ENCODE data around the gene UNCX. TPM values are rescaled to one million over a fixed set of nuclear protein-coding genes. Genes with fewer than 3 reads are reported as not detected.
"Not testable (repeated sequence)": the region's sequence is repeated elsewhere in the genome, so short reads cannot be mapped to it uniquely, and the experiment has no call there.

The UNCX gene
- polyA plus RNA-seq, 3 donors from 2014 or later, result not detected

DNA sequence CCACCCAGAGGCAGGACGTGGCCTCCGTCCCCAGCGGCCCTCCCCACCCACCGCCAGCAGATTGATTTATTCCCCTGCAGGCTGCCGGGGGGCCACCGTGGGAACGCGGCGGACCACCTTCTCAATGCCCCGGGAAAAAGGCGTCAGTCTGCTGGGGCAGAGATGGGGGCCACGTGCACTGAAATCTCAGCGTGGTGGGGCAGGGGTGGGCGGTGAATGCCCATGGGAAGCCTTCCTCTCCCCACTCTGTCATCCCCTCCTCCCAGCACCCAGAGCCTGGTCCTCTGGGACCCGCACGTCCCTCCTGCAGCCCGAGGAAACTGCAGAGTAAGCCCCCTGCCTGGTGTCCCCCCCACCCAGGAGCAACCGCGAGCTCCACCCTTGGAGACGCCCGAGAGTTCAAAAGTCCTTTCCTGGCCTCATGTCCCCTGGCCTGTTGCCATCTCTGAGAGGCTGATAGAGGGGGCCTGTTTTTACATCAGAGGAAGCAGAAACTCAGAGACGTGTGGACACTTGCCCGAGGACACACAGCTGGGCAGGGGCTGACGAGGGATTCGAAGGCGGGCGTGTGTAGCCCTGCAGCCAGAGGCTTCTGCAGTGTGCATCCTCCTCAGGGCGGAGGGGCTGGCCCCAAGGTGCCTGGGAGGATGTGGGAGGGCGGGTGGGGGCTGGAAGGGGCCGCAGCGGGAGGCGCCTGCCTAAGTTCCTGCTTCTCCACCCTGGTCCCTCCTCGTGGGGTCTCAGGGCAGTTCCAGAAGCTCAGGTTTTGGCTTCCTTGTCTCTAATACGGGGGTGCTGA, 21.8 kb downstream of the UNCX start:
- Mint-ChIP-seq H3K27me3 (ENCODE audit: low read depth in 3 of 3) (peaks cover 10 to 24% (median 12%) of the 10 kb centered on the region in 3 donors), H3K27ac (no peak overlapping the region), H3K36me3 (peaks cover 0 to 4% (median 0%) of the 10 kb centered on the region in 3 donors), H3K9me3 (no peaks in the 10 kb centered on the region), H3K4me1 (peaks cover 0 to 1% of the 10 kb centered on the region in 2 donors), H3K4me3 (no peak overlapping the region)
- no peak for DNase-seq

GRCh38 chr7:1255080-1255816, 22.6 kb downstream of the UNCX start:
- H3K4me1 Mint-ChIP-seq, result no peaks in the 10 kb centered on the region
- no peak for DNase-seq
- no peak overlapping the region for H3K4me3 Mint-ChIP-seq
- H3K27me3 Mint-ChIP-seq (ENCODE audit: low read depth in 3 of 3), result peaks cover 7 to 20% (median 8%) of the 10 kb centered on the region in 3 donors
- no peak overlapping the region for H3K27ac Mint-ChIP-seq
- H3K9me3 Mint-ChIP-seq, result no peaks in the 10 kb centered on the region
- H3K36me3 Mint-ChIP-seq, result peaks cover 0 to 4% (median 0%) of the 10 kb centered on the region in 3 donors

GRCh38 chr7:1255817-1256340, 23.2 kb downstream of the UNCX start:
- Mint-ChIP-seq H3K4me1 (no peaks in the 10 kb centered on the region), H3K27me3 (ENCODE audit: low read depth in 3 of 3) (peaks cover 6 to 17% (median 7%) of the 10 kb centered on the region in 3 donors)
- no peak for DNase-seq

GRCh38 chr7:1256621-1257020, 23.9 kb downstream of the UNCX start:
- no peak overlapping the region for H3K4me3 Mint-ChIP-seq
- H3K36me3 Mint-ChIP-seq, result peaks cover 0 to 4% (median 0%) of the 10 kb centered on the region in 3 donors
- no peaks in the 10 kb centered on the region for H3K9me3 Mint-ChIP-seq
- H3K4me1 Mint-ChIP-seq, result no peaks in the 10 kb centered on the region
- no peak for DNase-seq
- H3K27ac Mint-ChIP-seq, result no peak overlapping the region
- peaks cover 2 to 11% (median 8%) of the 10 kb centered on the region in 3 donors for H3K27me3 Mint-ChIP-seq (ENCODE audit: low read depth in 3 of 3)

More at GRCh38 chr7:1255817-1256340, 23.2 kb downstream of the UNCX start:
- Mint-ChIP-seq H3K27ac (no peak overlapping the region), H3K36me3 (peaks cover 0 to 4% (median 0%) of the 10 kb centered on the region in 3 donors), H3K4me3 (no peak overlapping the region), H3K9me3 (no peaks in the 10 kb centered on the region)

DNA sequence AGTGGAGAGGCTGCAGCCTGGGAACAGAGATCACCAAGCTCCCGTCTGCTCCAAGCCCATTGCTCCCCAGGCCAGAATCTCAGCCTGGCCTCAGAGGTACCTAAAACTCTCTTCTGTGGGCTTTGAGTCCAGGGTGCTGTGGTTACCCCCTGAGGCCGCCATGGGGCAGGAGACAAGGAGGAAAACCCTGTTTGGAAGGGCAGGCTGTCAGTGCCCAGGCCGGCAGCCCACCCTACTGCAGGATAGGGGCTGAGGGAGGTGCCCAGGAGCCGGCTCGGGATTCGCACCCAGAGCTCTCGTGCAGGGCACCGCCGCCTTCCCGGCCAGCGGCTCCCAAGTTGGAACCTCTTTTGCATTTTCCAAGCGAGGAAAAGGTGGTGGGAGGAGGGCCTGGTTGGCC, 24.5 kb downstream of the UNCX start:
- H3K9me3 Mint-ChIP-seq, result no peaks in the 10 kb centered on the region
- peaks cover 0 to 4% (median 0%) of the 10 kb centered on the region in 3 donors for H3K36me3 Mint-ChIP-seq
- H3K4me1 Mint-ChIP-seq, result no peaks in the 10 kb centered on the region
- H3K27me3 Mint-ChIP-seq (ENCODE audit: low read depth in 3 of 3), result peaks cover 2 to 9% (median 8%) of the 10 kb centered on the region in 3 donors
- DNase-seq, result no peak
- no peak overlapping the region for H3K4me3 Mint-ChIP-seq
- no peak overlapping the region for H3K27ac Mint-ChIP-seq

DNA sequence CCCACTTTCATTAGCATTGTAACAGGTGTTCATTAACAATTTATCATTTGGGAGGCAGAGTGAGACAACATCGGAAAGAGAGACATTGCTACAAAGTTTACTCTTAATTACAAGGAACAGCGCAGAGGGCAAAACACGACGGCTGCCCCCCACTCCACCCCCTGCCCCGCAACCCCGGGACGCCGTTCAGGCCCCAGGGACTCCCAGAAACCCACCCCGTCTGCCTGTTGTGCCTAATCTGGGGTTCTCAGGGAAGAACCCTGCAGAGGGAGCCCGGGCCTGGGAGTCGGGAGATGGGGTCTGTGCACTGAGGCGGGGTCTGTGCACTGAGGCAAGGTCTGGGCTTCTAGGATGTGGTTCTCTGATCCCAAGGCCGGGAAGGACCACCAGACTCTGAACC, 25.2 kb downstream of the UNCX start:
- DNase-seq, result no peak
- H3K27ac Mint-ChIP-seq, result no peak overlapping the region
- no peaks in the 10 kb centered on the region for H3K4me1 Mint-ChIP-seq
- H3K4me3 Mint-ChIP-seq, result no peak overlapping the region
- H3K9me3 Mint-ChIP-seq, result no peaks in the 10 kb centered on the region
- peaks cover 2 to 9% (median 8%) of the 10 kb centered on the region in 3 donors for H3K27me3 Mint-ChIP-seq (ENCODE audit: low read depth in 3 of 3)
- H3K36me3 Mint-ChIP-seq, result peaks cover 0 to 4% (median 0%) of the 10 kb centered on the region in 3 donors

DNA sequence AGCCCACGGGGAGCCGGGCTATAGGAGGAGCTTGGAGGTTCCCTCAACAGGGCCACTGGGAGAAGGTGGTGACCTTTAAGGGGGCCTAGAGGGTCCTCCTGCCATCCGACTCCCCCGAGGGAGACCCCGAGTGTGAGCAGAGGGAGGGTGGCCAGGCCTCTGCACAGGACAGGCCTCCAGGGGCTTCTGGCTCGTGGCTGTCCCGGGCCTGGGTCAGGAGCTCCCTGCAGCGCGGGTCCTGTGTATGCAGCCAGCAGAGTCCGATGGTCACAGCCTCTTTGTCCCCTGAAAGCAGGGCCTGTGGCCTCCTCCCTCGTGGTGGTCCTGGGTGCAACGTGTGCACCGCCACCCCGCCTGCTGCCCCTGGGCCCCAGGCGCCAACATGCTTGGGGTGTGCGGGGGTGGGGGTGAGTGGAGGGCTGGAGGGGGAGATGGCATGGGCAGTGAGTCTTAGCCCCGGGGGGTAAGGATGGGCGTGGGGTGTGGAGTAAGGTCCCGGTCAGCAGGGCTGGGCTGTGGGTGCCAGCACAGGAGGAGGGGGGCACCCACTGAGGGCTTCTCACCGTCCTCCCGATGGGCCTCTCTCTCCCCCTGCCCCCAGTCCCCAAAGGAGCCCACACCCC, 27.1 kb downstream of the UNCX start:
- peaks cover 2 to 7% (median 3%) of the 10 kb centered on the region in 3 donors for H3K27me3 Mint-ChIP-seq (ENCODE audit: low read depth in 3 of 3)

GRCh38 chr7:1260244-1260635, 27.6 kb downstream of the UNCX start:
- no peak overlapping the region for H3K27ac Mint-ChIP-seq
- no peak overlapping the region for H3K4me3 Mint-ChIP-seq
- H3K36me3 Mint-ChIP-seq, result peaks cover 0 to 4% (median 0%) of the 10 kb centered on the region in 3 donors
- H3K9me3 Mint-ChIP-seq, result no peaks in the 10 kb centered on the region
- peaks cover 2 to 7% (median 4%) of the 10 kb centered on the region in 3 donors for H3K27me3 Mint-ChIP-seq (ENCODE audit: low read depth in 3 of 3)
- no peaks in the 10 kb centered on the region for H3K4me1 Mint-ChIP-seq
- DNase-seq, result no peak

More for the DNA sequence above, 27.1 kb downstream of the UNCX start:
- no peak for DNase-seq
- Mint-ChIP-seq H3K4me1 (no peaks in the 10 kb centered on the region), H3K4me3 (no peak overlapping the region), H3K36me3 (peaks cover 0 to 4% (median 0%) of the 10 kb centered on the region in 3 donors), H3K9me3 (no peaks in the 10 kb centered on the region), H3K27ac (no peak overlapping the region)

- not testable (repeated sequence) for H3K4me3 Mint-ChIP-seq; H3K36me3 Mint-ChIP-seq; H3K27ac Mint-ChIP-seq; H3K4me1 Mint-ChIP-seq; H3K9me3 Mint-ChIP-seq; H3K27me3 Mint-ChIP-seq (ENCODE audit: low read depth in 3 of 3); DNase-seq
Measured at GRCh38 chr7:1261036-1261435, 28.4 kb downstream of the UNCX start.

- Mint-ChIP-seq H3K4me1 (no peaks in the 10 kb centered on the region), H3K4me3 (no peak overlapping the region), H3K36me3 (no peaks in the 10 kb centered on the region), H3K27ac (no peak overlapping the region), H3K9me3 (no peaks in the 10 kb centered on the region), H3K27me3 (ENCODE audit: low read depth in 3 of 3) (peaks cover 3 to 5% (median 5%) of the 10 kb centered on the region in 3 donors)
- no peak for DNase-seq
Measured at GRCh38 chr7:1262441-1262840, 29.8 kb downstream of the UNCX start.

GRCh38 chr7:1263391-1263951, 30.8 kb downstream of the UNCX start:
- Mint-ChIP-seq H3K4me3 (no peak overlapping the region), H3K27me3 (ENCODE audit: low read depth in 3 of 3) (peaks cover 2 to 5% (median 3%) of the 10 kb centered on the region in 3 donors)

GRCh38 chr7:1264345-1265280, 31.9 kb downstream of the UNCX start:
- Mint-ChIP-seq H3K27ac (no peak overlapping the region), H3K4me3 (no peak overlapping the region), H3K9me3 (no peaks in the 10 kb centered on the region), H3K27me3 (ENCODE audit: low read depth in 3 of 3) (peaks cover 2 to 5% (median 3%) of the 10 kb centered on the region in 3 donors), H3K36me3 (no peaks in the 10 kb centered on the region), H3K4me1 (no peaks in the 10 kb centered on the region)
- DNase-seq, result no peak

More at GRCh38 chr7:1263391-1263951, 30.8 kb downstream of the UNCX start:
- no peaks in the 10 kb centered on the region for H3K9me3 Mint-ChIP-seq
- no peak for DNase-seq
- no peaks in the 10 kb centered on the region for H3K36me3 Mint-ChIP-seq
- no peak overlapping the region for H3K27ac Mint-ChIP-seq
- no peaks in the 10 kb centered on the region for H3K4me1 Mint-ChIP-seq
